Fibroblast of lung (primary cell): ENCODE results near the gene ALKBH4. TPM values are rescaled to one million over a fixed set of nuclear protein-coding genes. Genes with fewer than 3 reads are reported as not detected.

Experiments
- DNase-seq, 2 donors: peaks; one replicate each; pipeline versions ENCODE4 v3.0.0 to v3.0.0-alpha.2; 2010; ENCODE audit warnings: low read depth in 2 of 2
- H2AFZ ChIP-seq: 2 replicates; pipeline ENCODE4 v1.5.1; 2012; ENCODE audit warnings: low read length, control low read depth, inconsistent platforms
- H3K27ac ChIP-seq: 2 replicates; pipeline ENCODE4 v1.5.1; 2011; ENCODE audit warnings: low read length, control low read depth; ENCODE audit not compliant: insufficient read depth
- H3K27me3 ChIP-seq: 2 replicates; pipeline ENCODE4 v1.5.1; 2011; ENCODE audit warnings: mild to moderate bottlenecking, low read length; ENCODE audit not compliant: control insufficient read depth, insufficient read depth
- H3K36me3 ChIP-seq: 2 replicates; pipeline ENCODE4 v1.5.1; 2011; ENCODE audit warnings: low read length; ENCODE audit not compliant: control insufficient read depth, insufficient read depth
- H3K4me1 ChIP-seq: 2 replicates; pipeline ENCODE4 v1.5.1; 2011; ENCODE audit warnings: low read length; ENCODE audit not compliant: control insufficient read depth, insufficient read depth; ENCODE audit errors: extremely low read depth
- H3K4me2 ChIP-seq: 2 replicates; pipeline ENCODE4 v1.5.1; 2011; ENCODE audit warnings: low read length, control low read depth; ENCODE audit not compliant: insufficient read depth; ENCODE audit errors: extremely low read depth
- H3K4me3 ChIP-seq, 4 experiments: fragments of 200-600 bp in 1 of 4; sonication (generic) in 1 of 4; replicated peaks in 1 of 4; 2 replicates each; pipeline ENCODE4 v1.5.1; 2011 to 2016; ENCODE audit warnings: low read length in 4 of 4, low read depth in 3 of 4, mild to moderate bottlenecking in 3 of 4, control low read depth in 2 of 4, inconsistent platforms in 1 of 4, mixed read lengths in 1 of 4; ENCODE audit not compliant: insufficient read depth in 1 of 4; ENCODE audit errors: control extremely low read depth in 1 of 4
- H3K79me2 ChIP-seq: 2 replicates; pipeline ENCODE4 v1.5.1; 2012; ENCODE audit warnings: mild to moderate bottlenecking, low read length, inconsistent platforms; ENCODE audit not compliant: control insufficient read depth, insufficient read depth
- H3K9ac ChIP-seq: 2 replicates; pipeline ENCODE4 v1.5.1; 2011; ENCODE audit warnings: mild to moderate bottlenecking, low read length, control low read depth; ENCODE audit not compliant: insufficient read depth
- H3K9me3 ChIP-seq: 2 replicates; pipeline ENCODE4 v1.5.1; 2012; ENCODE audit warnings: low read depth, low read length; ENCODE audit not compliant: control insufficient read depth, insufficient read depth
- H4K20me1 ChIP-seq: 2 replicates; pipeline ENCODE4 v1.5.1; 2011; ENCODE audit warnings: low read length; ENCODE audit not compliant: control insufficient read depth, insufficient read depth; ENCODE audit errors: extremely low read depth
- EZH2 ChIP-seq: IDR thresholded peaks from 2 replicates; pipeline ENCODE4 v1.5.1; 2012; ENCODE audit warnings: low read length, control low read depth, mild to moderate bottlenecking; ENCODE audit errors: missing control alignments
- polyA plus RNA-seq, 2 donors: library from polyadenylated mRNA; depleted of rRNA in 1 of 2; stranded (reverse) in 1 of 2; unstranded in 1 of 2; fragments of >200 nt; gene quantifications; 2 replicates each; pipeline ENCODE4 v1.2.1, GENCODE V29; 2011 to 2012; ENCODE audit warnings: missing spikeins in 1 of 2
- total RNA-seq: library from RNA; depleted of rRNA; stranded (reverse); fragments of >200 nt; gene quantifications from 2 replicates; pipeline ENCODE4 v1.2.1, GENCODE V29; 2014
- TF ChIP-seq, protein P1 (sequence below), 2 donors: IDR thresholded peaks in 1 of 2; conservative IDR thresholded peaks in 1 of 2; 1 replicate in 1 of 2; 2 replicates in 1 of 2; pipeline ENCODE4 v1.5.1; 2011 to 2012; ENCODE audit warnings: low read length in 2 of 2, control low read depth in 1 of 2, inconsistent platforms in 1 of 2, low read depth in 1 of 2, mild to moderate bottlenecking in 1 of 2

ALKBH4 gene
- total and polyA plus RNA-seq, 2 donors (not counting 1 experiment from before 2014, with no cell fraction given) = 3.7 to 13.2 TPM

GRCh38 chr7:102424129-102424551 is 40.5 kb downstream of the ALKBH4 start:
- no peak for TF ChIP-seq EZH2
- TF ChIP-seq, protein P1, sequence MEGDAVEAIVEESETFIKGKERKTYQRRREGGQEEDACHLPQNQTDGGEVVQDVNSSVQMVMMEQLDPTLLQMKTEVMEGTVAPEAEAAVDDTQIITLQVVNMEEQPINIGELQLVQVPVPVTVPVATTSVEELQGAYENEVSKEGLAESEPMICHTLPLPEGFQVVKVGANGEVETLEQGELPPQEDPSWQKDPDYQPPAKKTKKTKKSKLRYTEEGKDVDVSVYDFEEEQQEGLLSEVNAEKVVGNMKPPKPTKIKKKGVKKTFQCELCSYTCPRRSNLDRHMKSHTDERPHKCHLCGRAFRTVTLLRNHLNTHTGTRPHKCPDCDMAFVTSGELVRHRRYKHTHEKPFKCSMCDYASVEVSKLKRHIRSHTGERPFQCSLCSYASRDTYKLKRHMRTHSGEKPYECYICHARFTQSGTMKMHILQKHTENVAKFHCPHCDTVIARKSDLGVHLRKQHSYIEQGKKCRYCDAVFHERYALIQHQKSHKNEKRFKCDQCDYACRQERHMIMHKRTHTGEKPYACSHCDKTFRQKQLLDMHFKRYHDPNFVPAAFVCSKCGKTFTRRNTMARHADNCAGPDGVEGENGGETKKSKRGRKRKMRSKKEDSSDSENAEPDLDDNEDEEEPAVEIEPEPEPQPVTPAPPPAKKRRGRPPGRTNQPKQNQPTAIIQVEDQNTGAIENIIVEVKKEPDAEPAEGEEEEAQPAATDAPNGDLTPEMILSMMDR (conservative IDR thresholded peaks at IDR 0.05 in 1 of 2, IDR thresholded peaks at IDR 0.05 in 1 of 2; ENCODE audit: low read depth in 1 of 2, low read length in 2 of 2) = no peak
- H3K9me3 ChIP-seq = no peaks in the 10 kb centered on the region
- no peak overlapping the region for H3K27ac ChIP-seq
- H4K20me1 ChIP-seq = no peaks in the 10 kb centered on the region
- H3K4me1 ChIP-seq = no peaks in the 10 kb centered on the region
- H3K79me2 ChIP-seq = no peaks in the 10 kb centered on the region
- no peak overlapping the region for H3K9ac ChIP-seq
- no peak overlapping the region for H3K4me2 ChIP-seq
- H3K36me3 ChIP-seq = peaks cover 14% of the 10 kb centered on the region
- H3K4me3 ChIP-seq = no peak overlapping the region
- no peak for DNase-seq
- no peaks in the 10 kb centered on the region for H3K27me3 ChIP-seq
- H2AFZ ChIP-seq = no peak overlapping the region

DNA sequence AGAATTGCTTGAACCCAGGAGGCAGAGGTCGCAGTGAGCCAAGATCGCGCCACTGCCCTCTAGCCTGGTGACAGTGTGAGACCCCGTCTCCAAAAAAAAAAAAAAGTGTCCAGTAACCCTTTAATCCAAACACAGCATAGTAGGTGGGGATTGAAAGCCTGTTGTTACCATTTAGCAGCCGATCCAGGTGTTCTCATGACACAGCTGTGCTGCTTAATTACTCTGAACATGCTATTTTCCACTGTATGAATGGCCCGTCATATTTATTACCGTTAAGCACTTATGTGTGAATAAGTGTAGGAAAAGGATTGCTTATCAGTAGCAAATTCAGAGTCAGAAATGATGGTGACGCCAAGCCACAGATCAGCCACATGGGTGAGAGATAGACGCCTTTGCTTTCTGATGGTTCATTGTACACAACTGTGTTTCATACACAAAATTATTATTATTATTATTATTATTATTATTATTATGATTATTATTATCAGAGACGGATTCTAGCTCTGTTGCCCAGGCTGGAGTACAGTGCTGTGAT is 42.9 kb downstream of the ALKBH4 start:
- Histone ChIP-seq H3K79me2 (no peaks in the 10 kb centered on the region), H3K9me3 (no peaks in the 10 kb centered on the region), H3K9ac (no peak overlapping the region), H3K27me3 (no peaks in the 10 kb centered on the region), H3K4me3 (no peak overlapping the region), H4K20me1 (no peaks in the 10 kb centered on the region), H3K27ac (no peak overlapping the region), H3K4me2 (no peak overlapping the region), H2AFZ (no peak overlapping the region), H3K4me1 (no peaks in the 10 kb centered on the region), H3K36me3 (peaks cover 11% of the 10 kb centered on the region)
- DNase-seq = no peak
- TF ChIP-seq, protein P1 (conservative IDR thresholded peaks at IDR 0.05 in 1 of 2, IDR thresholded peaks at IDR 0.05 in 1 of 2; ENCODE audit: low read depth in 1 of 2, low read length in 2 of 2) = no peak

DNA sequence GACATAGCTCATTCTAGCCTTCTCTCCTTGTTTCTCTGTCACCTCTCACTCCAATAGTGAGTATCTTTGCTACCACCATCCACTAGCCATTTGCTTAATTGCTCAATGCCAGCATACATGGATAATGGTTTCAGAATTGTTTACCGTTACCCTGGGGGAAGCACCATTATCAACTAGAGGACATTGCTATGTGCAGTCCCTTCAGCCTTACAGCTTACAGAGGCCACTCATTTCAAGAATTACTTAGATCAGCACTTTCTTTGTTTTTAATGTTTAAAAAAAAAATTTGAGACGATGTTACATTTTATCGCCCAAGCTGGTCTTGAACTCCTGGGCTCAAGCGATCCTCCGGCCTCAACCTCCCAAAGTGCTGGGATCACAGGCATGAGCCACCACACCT is 46.1 kb downstream of the ALKBH4 start:
- H4K20me1 ChIP-seq = no peaks in the 10 kb centered on the region
- H3K79me2 ChIP-seq = no peaks in the 10 kb centered on the region
- no peak overlapping the region for H3K9ac ChIP-seq
- no peaks in the 10 kb centered on the region for H3K9me3 ChIP-seq
- H3K27ac ChIP-seq = no peak overlapping the region
- H3K27me3 ChIP-seq = no peaks in the 10 kb centered on the region
- H2AFZ ChIP-seq = no peak overlapping the region
- DNase-seq = no peak
- H3K4me1 ChIP-seq = no peaks in the 10 kb centered on the region
- peaks cover 3% of the 10 kb centered on the region for H3K36me3 ChIP-seq
- no peak overlapping the region for H3K4me3 ChIP-seq
- TF ChIP-seq, protein P1 (conservative IDR thresholded peaks at IDR 0.05 in 1 of 2, IDR thresholded peaks at IDR 0.05 in 1 of 2; ENCODE audit: low read depth in 1 of 2, low read length in 2 of 2) = no peak
- no peak overlapping the region for H3K4me2 ChIP-seq
